22Rv1 (cell line): ENCODE measurements around the gene FAM217B.

Source experiments
- H3K27ac ChIP-seq: fragments of 450-650 bp; 2 replicates; pipeline ENCODE4 v1.5.1; 2017
- CTCF ChIP-seq: fragments of 450-650 bp; IDR thresholded peaks from 2 replicates; pipeline ENCODE4 v1.5.1; 2017; ENCODE audit warnings: mild to moderate bottlenecking
- ZFX ChIP-seq: fragments of 450-650 bp; IDR thresholded peaks from 2 replicates; pipeline ENCODE4 v1.6.1; 2017; ENCODE audit warnings: antibody characterized with exemption, borderline replicate concordance

Gene FAM217B

GRCh38 chr20:59912609-59913008 lies 27.6 kb upstream of the FAM217B start:
- no peak overlapping the region for H3K27ac ChIP-seq
- TF ChIP-seq ZFX (no peak), CTCF (no peak)

GRCh38 chr20:59920944-59921343 lies 19.2 kb upstream of the FAM217B start:
- no peak overlapping the region for H3K27ac ChIP-seq

GRCh38 chr20:59923514-59923913 lies 16.7 kb upstream of the FAM217B start:
- TF ChIP-seq CTCF (no peak), ZFX (no peak)
- no peak overlapping the region for H3K27ac ChIP-seq

More at GRCh38 chr20:59920944-59921343, 19.2 kb upstream of the FAM217B start:
- no peak for TF ChIP-seq ZFX
- TF ChIP-seq CTCF: no peak

GRCh38 chr20:59925359-59925758 lies 14.8 kb upstream of the FAM217B start:
- H3K27ac ChIP-seq: peak overlapping the region; percentile 60
- TF ChIP-seq ZFX (no peak), CTCF (no peak)

- no peak for TF ChIP-seq CTCF
- TF ChIP-seq ZFX: no peak
- peak overlapping the region; percentile 60 for H3K27ac ChIP-seq
Measured at GRCh38 chr20:59925899-59926298, 14.3 kb upstream of the FAM217B start.

GRCh38 chr20:59931511-59932312 lies 8.5 kb upstream of the FAM217B start:
- TF ChIP-seq ZFX: no peak
- TF ChIP-seq CTCF: no peak
- H3K27ac ChIP-seq: no peak overlapping the region

GRCh38 chr20:59932616-59933295 lies 7.4 kb upstream of the FAM217B start:
- H3K27ac ChIP-seq: no peak overlapping the region

More at GRCh38 chr20:59932616-59933295, 7.4 kb upstream of the FAM217B start:
- TF ChIP-seq ZFX (no peak), CTCF (no peak)
